ENCODE data around the gene DUSP14.

Gene DUSP14

GRCh38 chr17:37493249-37494027 lies 3.7 kb downstream of the DUSP14 start:
- H3K27me3 ChIP-seq (ENCODE audit: insufficient read depth, low read depth, severe bottlenecking): no peaks in the 10 kb centered on the region
- H3K27ac ChIP-seq: no peak overlapping the region
- peaks cover 4% of the 10 kb centered on the region for H3K36me3 ChIP-seq
- DNase-seq: no peak
- H3K9me3 ChIP-seq (ENCODE audit: severe bottlenecking): no peaks in the 10 kb centered on the region
- TF ChIP-seq, protein P1, sequence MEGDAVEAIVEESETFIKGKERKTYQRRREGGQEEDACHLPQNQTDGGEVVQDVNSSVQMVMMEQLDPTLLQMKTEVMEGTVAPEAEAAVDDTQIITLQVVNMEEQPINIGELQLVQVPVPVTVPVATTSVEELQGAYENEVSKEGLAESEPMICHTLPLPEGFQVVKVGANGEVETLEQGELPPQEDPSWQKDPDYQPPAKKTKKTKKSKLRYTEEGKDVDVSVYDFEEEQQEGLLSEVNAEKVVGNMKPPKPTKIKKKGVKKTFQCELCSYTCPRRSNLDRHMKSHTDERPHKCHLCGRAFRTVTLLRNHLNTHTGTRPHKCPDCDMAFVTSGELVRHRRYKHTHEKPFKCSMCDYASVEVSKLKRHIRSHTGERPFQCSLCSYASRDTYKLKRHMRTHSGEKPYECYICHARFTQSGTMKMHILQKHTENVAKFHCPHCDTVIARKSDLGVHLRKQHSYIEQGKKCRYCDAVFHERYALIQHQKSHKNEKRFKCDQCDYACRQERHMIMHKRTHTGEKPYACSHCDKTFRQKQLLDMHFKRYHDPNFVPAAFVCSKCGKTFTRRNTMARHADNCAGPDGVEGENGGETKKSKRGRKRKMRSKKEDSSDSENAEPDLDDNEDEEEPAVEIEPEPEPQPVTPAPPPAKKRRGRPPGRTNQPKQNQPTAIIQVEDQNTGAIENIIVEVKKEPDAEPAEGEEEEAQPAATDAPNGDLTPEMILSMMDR (IDR thresholded peaks at IDR 0.05; ENCODE audit: low read depth, low read length): no peak
- H3K4me3 ChIP-seq (ENCODE audit: low read depth, low read length): no peak overlapping the region

DNA sequence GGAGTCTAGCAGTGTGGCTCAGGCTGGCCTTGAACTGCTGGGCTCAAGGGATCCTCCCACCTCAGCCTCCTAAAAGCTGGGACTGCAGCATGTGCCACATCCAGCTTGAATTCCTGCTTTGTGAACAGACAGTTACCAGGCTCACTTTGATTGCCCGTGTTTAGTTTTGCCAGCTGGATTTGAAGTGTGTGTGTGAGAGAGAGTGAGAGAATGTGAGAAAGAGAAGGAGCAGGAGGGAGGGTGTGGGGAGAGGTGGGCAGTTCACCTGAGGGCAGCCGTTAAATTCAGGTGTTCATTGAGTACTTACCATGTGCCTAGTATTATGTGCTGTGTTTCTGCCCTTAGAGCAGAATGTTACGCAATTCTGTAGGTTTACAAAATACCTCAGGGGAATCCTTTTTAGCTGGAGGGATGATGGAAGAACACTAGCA lies 4.7 kb downstream of the DUSP14 start:
- no peak for DNase-seq
- Histone ChIP-seq H3K27me3 (ENCODE audit: insufficient read depth, low read depth, severe bottlenecking) (no peaks in the 10 kb centered on the region), H3K4me3 (ENCODE audit: low read depth, low read length) (no peak overlapping the region), H3K36me3 (peaks cover 6% of the 10 kb centered on the region), H3K9me3 (ENCODE audit: severe bottlenecking) (no peaks in the 10 kb centered on the region), H3K27ac (no peak overlapping the region)
- TF ChIP-seq, protein P1 (IDR thresholded peaks at IDR 0.05; ENCODE audit: low read depth, low read length): no peak

DNA sequence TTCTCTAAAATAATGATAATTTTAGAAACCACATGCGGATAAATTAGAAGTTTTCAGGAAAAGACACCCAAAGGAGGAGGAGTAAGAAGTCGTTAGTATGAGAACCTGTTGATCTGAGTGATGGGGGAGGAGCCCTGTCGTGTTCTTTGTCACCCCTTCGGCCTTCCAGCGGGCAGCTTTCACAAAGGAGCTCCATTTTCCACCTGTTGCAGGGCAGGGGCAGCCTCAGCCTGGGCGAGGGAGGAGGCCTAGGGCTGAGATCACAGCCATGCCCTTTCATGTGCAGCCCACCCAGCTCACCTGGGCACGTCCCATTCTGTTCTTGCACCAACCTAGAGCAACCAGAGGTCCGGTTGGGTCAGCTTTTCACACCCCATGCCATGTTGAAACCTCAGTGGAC lies 5.3 kb downstream of the DUSP14 start:
- no peaks in the 10 kb centered on the region for H3K9me3 ChIP-seq (ENCODE audit: severe bottlenecking)
- no peak for DNase-seq
- H3K27me3 ChIP-seq (ENCODE audit: insufficient read depth, low read depth, severe bottlenecking): no peaks in the 10 kb centered on the region
- no peak overlapping the region for H3K27ac ChIP-seq
- H3K4me3 ChIP-seq (ENCODE audit: low read depth, low read length): no peak overlapping the region
- peaks cover 6% of the 10 kb centered on the region for H3K36me3 ChIP-seq
- TF ChIP-seq, protein P1 (IDR thresholded peaks at IDR 0.05; ENCODE audit: low read depth, low read length): no peak

- no peak for DNase-seq
Measured at GRCh38 chr17:37500378-37500777, 10.7 kb downstream of the DUSP14 start.

DNA sequence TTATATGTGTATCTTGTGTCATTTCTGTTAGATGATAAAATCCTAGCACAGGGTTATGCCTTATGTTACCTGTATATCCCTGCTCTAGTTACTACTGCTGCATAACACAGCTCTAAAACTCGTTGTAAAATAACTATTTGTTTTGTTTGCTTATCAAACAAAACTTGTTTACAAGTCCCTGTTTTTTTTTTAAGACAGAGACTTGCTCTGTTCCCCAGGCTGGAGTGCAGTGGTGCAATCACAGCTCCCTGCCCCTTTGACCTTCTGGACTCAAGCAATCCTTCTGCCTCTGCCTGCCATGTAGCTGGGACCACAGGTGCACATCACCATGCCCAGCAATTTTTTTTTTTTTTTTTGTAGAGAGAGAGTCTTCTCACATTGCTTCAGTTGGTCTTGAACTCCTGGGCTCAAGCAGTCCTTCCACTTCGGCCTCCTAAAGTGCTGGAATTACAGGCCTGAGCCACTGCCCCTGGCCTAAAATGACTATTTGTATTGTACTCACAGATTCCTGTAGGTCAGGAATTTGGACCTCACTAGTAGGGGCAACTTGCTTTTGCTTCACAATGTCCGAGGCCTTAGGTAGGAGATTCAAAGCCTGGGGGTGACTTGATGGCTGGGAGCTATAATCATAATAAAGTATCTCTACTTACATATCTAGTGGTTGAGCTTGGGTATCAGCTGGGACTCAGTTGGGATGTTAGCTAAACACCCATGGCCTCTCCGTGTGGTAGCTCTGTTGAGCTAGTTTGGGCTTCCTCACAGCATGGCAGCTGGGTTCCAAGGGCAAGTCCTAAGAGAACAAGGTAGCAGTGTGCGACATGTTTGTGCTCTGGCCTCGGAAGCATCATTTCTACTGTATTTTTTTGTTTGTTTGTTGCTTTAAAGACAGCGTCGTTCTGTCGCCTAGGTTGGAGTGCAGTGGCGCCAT lies 12.6 kb downstream of the DUSP14 start:
- H3K27ac ChIP-seq: peak overlapping the region; percentile 74
- no peak for DNase-seq

More at GRCh38 chr17:37500378-37500777, 10.7 kb downstream of the DUSP14 start:
- Histone ChIP-seq H3K27ac (peak overlapping the region; percentile 74), H3K36me3 (peaks cover 2% of the 10 kb centered on the region; the same call in 1 of the 2 replicates), H3K27me3 (ENCODE audit: insufficient read depth, low read depth, severe bottlenecking) (no peaks in the 10 kb centered on the region), H3K4me3 (ENCODE audit: low read depth, low read length) (peak overlapping the region; percentile 22), H3K9me3 (ENCODE audit: severe bottlenecking) (no peaks in the 10 kb centered on the region)
- TF ChIP-seq, protein P1 (IDR thresholded peaks at IDR 0.05; ENCODE audit: low read depth, low read length): no peak

More for the DNA sequence above, 12.6 kb downstream of the DUSP14 start:
- Histone ChIP-seq H3K9me3 (ENCODE audit: severe bottlenecking) (no peaks in the 10 kb centered on the region), H3K36me3 (peaks cover 2% of the 10 kb centered on the region; the same call in 1 of the 2 replicates), H3K4me3 (ENCODE audit: low read depth, low read length) (no peak overlapping the region), H3K27me3 (ENCODE audit: insufficient read depth, low read depth, severe bottlenecking) (no peaks in the 10 kb centered on the region)
- TF ChIP-seq, protein P1 (IDR thresholded peaks at IDR 0.05; ENCODE audit: low read depth, low read length): no peak
